Cardiac fibroblast (primary cell): ENCODE measurements around the gene SMURF1.
A peak's percentile ranks its signal among the peaks of the same experiment; 100 is the strongest.

Experiments
- DNase-seq, 2 donors: peaks; one replicate each; pipeline versions ENCODE4 v3.0.0 to v3.0.0-alpha.2; 2010; ENCODE audit warnings: low read depth in 2 of 2
- H3K4me3 ChIP-seq, 2 donors: replicated peaks in 1 of 2; 1 replicate in 1 of 2; 2 replicates in 1 of 2; pipeline ENCODE4 v1.5.1; 2011; ENCODE audit warnings: low read depth in 2 of 2, low read length in 2 of 2, mild to moderate bottlenecking in 2 of 2, moderate library complexity in 1 of 2
- CTCF ChIP-seq: IDR thresholded peaks from one replicate; pipeline ENCODE4 v1.5.1; 2011; ENCODE audit warnings: low read depth, mild to moderate bottlenecking, low read length, inconsistent platforms

The SMURF1 gene

DNA sequence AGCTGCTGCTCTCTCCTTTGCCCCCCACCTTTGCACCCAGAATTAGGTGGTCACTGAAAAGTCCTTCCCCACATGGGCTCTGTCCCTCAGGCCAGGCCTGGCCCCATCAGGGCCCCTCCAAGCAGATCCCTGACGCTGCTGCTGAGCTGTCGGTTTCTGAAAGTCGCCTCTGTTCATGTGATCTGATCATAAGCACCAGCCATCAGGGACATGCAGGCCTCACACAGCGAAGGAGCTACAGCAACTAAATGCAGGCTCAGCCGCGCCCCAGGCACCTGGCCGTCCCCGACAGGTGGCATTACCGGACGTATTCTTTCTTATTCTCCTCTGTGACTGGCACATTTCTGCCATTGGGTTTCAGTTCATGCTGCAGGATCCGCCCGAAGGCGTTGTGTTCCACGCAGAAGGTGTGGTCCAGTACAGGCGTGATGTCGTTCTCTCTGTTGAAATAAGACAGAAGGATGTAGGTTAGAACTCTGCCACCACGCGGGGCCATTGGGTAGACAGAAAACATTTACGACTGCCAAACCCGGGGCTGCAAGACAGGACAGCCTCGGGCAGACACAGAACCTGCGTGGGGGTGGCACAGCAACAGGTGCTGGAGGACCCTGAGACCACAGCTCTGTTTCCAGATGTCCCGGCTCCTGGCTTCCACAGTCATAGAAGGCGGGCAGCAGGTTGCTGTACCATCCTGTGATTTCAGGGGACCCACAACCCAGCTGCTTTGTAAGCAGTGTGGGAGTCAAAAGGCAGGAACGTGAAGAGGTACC is 105.6 kb downstream of the SMURF1 start:
- no peak for DNase-seq
- TF ChIP-seq CTCF: no peak
- H3K4me3 ChIP-seq: no peak overlapping the region

DNA sequence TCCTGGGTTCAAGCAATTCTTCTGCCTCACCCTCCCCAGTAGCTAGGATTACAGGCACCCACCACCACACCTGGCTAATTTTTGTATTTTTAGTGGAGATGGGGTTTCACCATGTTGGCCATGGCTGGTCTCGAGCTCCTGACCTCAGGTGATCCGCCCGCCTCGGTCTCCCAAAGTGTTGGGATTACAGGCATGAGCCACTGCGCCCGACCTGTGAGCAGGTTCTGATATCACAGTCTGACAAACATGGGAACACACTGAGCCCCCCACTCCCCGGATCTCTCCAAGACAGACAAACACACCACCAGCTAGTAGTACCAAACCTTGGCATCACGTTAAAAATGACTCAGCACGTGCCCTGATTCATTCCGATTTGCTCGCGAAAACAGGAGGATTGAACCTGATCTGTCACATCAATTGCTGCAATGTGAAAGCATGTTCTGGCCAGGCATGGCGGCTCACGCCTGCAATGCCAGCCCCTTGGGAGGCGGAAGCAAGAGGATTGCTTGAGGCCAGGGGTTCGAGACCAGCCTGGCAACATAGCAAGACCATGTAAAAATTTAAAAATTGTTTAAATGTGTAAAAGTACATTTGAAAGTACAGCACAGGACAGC is 106.5 kb downstream of the SMURF1 start:
- H3K4me3 ChIP-seq: no peak overlapping the region
- TF ChIP-seq CTCF: no peak
- DNase-seq: no peak

DNA sequence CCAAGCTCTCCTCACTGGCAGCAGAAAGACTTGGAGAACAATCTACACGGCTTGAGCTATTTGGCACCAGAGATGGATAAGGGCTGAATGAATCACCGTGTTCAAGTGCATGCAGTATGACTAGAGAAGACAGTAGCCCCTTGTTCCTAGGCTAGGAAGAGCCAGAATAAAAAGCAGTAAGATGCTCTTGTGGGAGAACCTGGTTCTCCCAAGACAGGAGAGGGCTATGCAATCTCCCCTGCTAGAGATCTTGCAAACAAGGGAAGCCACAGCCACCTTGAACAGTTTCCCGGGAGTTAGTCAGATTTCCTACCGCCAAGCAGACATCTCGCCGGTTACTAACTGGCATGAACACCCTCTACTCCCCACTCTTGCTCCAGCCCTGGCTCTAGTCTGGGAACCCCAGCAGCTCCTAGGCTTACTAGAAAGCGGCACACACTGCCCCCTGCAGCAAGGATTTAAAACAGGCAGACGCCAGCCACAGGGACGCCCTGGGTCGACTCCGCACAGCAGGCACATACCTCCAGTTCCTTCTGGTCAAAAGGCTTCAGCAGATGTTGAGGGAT is 107.3 kb downstream of the SMURF1 start:
- TF ChIP-seq CTCF: peak; percentile 42
- peak; percentile 37 to 56 for DNase-seq
- no peak overlapping the region for H3K4me3 ChIP-seq

DNA sequence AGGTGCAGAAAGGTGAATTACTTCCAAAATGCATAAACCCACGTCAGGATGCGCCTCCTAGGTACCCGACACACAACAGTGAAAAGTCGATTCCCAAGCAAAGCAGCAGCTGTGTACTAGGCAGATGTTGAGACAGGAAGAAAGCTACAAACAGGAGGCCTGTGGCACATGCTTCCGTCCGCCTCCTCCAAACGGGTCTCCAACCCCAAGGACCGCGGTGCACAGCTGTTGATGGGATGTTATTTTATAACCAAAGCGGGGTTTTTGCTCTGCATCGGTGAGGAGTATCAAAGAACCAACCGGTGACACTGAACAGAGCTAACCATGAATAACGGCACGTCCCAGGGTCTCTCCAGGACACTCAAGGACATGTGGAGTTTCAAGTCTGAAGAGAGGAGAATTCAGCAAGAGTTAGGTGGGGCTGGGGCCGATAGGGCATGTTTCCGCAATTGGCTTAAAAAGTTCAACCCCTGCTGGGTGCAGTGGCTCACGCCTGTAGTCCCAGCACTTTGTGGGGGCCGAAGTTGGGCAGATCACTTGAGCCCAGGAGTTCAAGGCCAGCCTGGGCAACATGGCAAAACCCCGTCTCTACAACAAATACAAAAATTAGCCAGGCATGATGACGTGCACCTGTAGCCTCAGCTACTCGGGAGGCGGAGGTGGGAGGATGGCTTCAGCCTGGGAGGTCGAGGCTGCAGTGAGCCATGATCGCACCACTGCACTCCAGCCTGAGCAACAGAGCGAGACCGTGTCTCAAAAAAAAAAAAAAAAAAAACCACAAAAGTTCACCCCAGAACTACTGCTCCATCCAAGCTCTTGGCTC is 108.0 kb downstream of the SMURF1 start:
- no peak for DNase-seq
- H3K4me3 ChIP-seq: no peak overlapping the region
- TF ChIP-seq CTCF: no peak

DNA sequence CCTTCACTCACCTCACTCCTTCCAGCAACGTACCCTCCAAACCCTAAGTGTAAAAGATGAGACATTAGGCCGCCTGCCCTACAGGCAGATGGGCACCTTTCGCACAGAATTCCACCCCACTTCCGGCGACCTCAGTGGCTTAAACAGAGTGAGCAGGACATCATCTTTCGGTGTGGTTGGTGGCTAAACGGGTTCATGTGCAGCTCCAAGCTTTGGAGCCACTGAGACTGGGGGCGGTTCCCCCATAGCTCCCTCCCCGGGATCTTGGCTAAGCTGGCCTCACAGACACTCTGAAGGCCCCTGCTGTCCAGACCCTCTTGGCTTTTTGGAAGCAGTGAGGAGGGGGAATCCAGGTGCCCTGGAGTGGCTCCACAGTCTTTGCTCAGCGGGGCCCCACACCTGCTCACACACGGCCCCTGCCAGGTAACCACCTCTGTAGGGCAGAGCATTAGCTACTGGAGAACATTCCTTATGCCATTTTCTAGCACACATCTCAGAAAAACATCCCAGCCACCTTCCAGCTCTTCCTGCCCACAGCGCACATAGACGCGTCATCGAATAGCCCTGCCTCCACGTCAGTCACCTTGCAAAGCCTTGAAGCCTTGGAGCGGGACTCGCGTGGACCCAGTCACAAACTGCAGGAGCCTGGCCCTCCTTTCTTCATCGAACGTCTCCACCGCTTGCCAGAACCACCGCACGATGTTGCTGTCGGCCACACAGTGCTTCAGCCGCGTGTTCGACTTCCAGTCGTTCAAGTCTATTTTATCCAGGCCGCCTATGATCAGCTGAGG is 108.8 kb downstream of the SMURF1 start:
- DNase-seq: no peak
- TF ChIP-seq CTCF: no peak

GRCh38 chr7:99033765-99034164 is 110.1 kb downstream of the SMURF1 start:
- no peak for DNase-seq
- TF ChIP-seq CTCF: no peak
- H3K4me3 ChIP-seq: no peak overlapping the region

More for the DNA sequence above, 108.8 kb downstream of the SMURF1 start:
- no peak overlapping the region for H3K4me3 ChIP-seq
